ENCODE measurements around the gene LPP.
A peak's percentile ranks its signal among the peaks of the same experiment; 100 is the strongest.

LPP gene

GRCh38 chr3:188584958-188585689 is 431.2 kb downstream of the LPP start:
- H3K4me3 ChIP-seq (ENCODE audit: low read depth, low read length), result no peak overlapping the region
- DNase-seq (ENCODE audit: low read depth), result no peak
- no peak for TF ChIP-seq CTCF (IDR thresholded peaks at IDR 0.05; ENCODE audit: low read depth, low read length, missing control alignments)
- in situ Hi-C loops (cut with HindIII; ENCODE audit: low sequenced_read_pairs), result no loop called here

GRCh38 chr3:188589071-188589470 is 435.1 kb downstream of the LPP start:
- no peak overlapping the region for H3K4me3 ChIP-seq (ENCODE audit: low read depth, low read length)
- in situ Hi-C loops (cut with HindIII; ENCODE audit: low sequenced_read_pairs), result no loop called here
- no peak for DNase-seq (ENCODE audit: low read depth)
- no peak for TF ChIP-seq CTCF (IDR thresholded peaks at IDR 0.05; ENCODE audit: low read depth, low read length, missing control alignments)

GRCh38 chr3:188589771-188590170 is 435.8 kb downstream of the LPP start:
- in situ Hi-C loops (cut with HindIII; ENCODE audit: low sequenced_read_pairs), result no loop called here
- no peak overlapping the region for H3K4me3 ChIP-seq (ENCODE audit: low read depth, low read length)

GRCh38 chr3:188590557-188590956 is 436.6 kb downstream of the LPP start:
- no peak overlapping the region for H3K4me3 ChIP-seq (ENCODE audit: low read depth, low read length)
- no peak for TF ChIP-seq CTCF (IDR thresholded peaks at IDR 0.05; ENCODE audit: low read depth, low read length, missing control alignments)
- in situ Hi-C loops (cut with HindIII; ENCODE audit: low sequenced_read_pairs), result no loop called here
- no peak for DNase-seq (ENCODE audit: low read depth)

More at GRCh38 chr3:188589771-188590170, 435.8 kb downstream of the LPP start:
- TF ChIP-seq CTCF (IDR thresholded peaks at IDR 0.05; ENCODE audit: low read depth, low read length, missing control alignments), result no peak
- no peak for DNase-seq (ENCODE audit: low read depth)

- in situ Hi-C loops (cut with HindIII; ENCODE audit: low sequenced_read_pairs), result no loop called here
- peak; percentile 88 for DNase-seq (ENCODE audit: low read depth)
- no peak for TF ChIP-seq CTCF (IDR thresholded peaks at IDR 0.05; ENCODE audit: low read depth, low read length, missing control alignments)
- no peak overlapping the region for H3K4me3 ChIP-seq (ENCODE audit: low read depth, low read length)
Observed at GRCh38 chr3:188594139-188594538, 440.2 kb downstream of the LPP start.

- TF ChIP-seq CTCF (IDR thresholded peaks at IDR 0.05; ENCODE audit: low read depth, low read length, missing control alignments), result no peak
- in situ Hi-C loops (cut with HindIII; ENCODE audit: low sequenced_read_pairs), result no loop called here
- no peak overlapping the region for H3K4me3 ChIP-seq (ENCODE audit: low read depth, low read length)
- peak; percentile 66 for DNase-seq (ENCODE audit: low read depth)
Observed at GRCh38 chr3:188595890-188596376, 442.0 kb downstream of the LPP start.
